ENCODE data around the gene LAMA5.

DNA sequence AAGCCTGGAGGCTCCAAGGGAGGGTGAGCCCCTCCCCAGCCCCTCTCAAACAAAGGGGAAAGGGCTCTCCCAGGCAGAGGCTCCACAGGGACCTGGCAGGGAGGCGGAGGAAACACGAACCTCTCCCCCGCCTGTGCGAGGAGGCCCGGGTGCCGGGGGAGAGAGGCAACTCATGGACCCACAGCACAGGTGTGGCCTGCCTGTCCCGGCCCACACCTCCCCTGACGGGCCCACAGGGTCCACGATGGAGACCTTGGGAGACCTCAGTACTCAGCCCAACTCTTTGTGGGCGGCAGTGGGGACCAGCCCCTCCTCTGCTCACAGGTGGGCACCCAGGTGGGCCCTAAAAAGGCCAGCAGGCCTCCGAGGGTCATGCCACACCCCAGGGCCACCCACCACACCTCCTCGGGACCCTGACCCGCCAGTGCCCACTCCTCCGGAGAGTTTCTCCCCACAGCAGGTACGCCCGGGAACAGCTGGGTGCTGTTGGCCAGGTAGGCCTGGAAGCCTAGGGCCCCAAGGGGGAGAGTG is 12.2 kb downstream of the LAMA5 start:
- TF ChIP-seq TCF7L2 (IDR thresholded peaks at IDR 0.05; ENCODE audit: borderline replicate concordance, extremely low read depth, insufficient read depth, insufficient read length) (no peak), POLR2AphosphoS5 (IDR thresholded peaks at IDR 0.05; ENCODE audit: low read depth, low read length) (no peak), EZH2phosphoT487 (IDR thresholded peaks at IDR 0.05; ENCODE audit: borderline replicate concordance) (no peak), POLR2A (IDR thresholded peaks at IDR 0.05; ENCODE audit: borderline replicate concordance, extremely low read depth, insufficient read depth, insufficient read length) (no peak), JUND (IDR thresholded peaks at IDR 0.05) (no peak)
- TF ChIP-seq, protein P1, sequence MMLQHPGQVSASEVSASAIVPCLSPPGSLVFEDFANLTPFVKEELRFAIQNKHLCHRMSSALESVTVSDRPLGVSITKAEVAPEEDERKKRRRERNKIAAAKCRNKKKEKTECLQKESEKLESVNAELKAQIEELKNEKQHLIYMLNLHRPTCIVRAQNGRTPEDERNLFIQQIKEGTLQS (IDR thresholded peaks at IDR 0.05) = no peak
- TF ChIP-seq, protein P2, sequence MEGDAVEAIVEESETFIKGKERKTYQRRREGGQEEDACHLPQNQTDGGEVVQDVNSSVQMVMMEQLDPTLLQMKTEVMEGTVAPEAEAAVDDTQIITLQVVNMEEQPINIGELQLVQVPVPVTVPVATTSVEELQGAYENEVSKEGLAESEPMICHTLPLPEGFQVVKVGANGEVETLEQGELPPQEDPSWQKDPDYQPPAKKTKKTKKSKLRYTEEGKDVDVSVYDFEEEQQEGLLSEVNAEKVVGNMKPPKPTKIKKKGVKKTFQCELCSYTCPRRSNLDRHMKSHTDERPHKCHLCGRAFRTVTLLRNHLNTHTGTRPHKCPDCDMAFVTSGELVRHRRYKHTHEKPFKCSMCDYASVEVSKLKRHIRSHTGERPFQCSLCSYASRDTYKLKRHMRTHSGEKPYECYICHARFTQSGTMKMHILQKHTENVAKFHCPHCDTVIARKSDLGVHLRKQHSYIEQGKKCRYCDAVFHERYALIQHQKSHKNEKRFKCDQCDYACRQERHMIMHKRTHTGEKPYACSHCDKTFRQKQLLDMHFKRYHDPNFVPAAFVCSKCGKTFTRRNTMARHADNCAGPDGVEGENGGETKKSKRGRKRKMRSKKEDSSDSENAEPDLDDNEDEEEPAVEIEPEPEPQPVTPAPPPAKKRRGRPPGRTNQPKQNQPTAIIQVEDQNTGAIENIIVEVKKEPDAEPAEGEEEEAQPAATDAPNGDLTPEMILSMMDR (IDR thresholded peaks at IDR 0.05 in 2 of 3, conservative IDR thresholded peaks at IDR 0.05 in 1 of 3; ENCODE audit: borderline replicate concordance in 1 of 3, insufficient read depth in 1 of 3, low read depth in 2 of 3, low read length in 2 of 3) = no peak
